ENCODE results near the gene TMEM147.
A peak's percentile ranks its signal among the peaks of the same experiment; 100 is the strongest.

TMEM147 gene

DNA sequence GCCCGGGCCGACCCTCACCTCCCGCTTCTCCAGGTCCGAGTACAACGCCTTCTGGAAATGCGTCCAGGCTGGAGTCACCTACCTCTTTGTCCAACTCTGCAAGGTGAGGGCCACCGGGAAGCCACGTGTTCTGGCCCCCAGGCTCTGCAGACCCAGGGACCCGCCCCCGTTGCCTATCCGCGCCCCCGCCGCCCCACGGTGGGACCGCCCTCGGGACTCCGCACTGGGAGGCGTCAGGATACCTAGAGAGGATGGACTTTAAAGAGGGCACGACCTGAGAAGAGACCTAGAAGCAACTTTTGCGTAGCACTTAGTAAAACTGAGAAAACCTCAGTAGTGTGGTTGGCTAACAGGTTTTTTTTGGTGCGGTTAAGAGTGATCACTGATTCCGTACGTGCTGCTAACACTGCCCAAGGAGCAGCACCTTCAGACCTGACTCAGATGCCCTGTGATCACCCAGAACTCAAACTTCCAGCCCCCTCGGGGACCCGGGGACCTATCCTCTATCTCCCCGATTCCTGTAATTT is 492 bp downstream of the TMEM147 start:
- peak in 11 of 58 donors; percentile 27 to 65 (median 55) for DNase-seq

DNA sequence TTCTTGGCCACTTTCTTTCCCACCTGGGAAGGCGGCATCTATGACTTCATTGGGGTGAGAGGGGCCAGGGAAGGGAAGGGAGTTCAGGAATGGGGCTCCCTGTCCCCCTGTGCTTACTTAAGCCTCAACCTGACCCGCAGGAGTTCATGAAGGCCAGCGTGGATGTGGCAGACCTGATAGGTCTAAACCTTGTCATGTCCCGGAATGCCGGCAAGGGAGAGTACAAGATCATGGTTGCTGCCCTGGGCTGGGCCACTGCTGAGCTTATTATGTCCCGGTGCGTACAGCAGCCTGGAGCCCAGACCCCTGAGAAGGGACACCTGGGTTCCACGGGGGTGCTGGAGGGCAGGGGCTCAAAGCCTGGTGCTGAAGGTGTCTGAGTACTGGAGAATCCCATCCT is 1.1 kb downstream of the TMEM147 start:
- no peak for DNase-seq

DNA sequence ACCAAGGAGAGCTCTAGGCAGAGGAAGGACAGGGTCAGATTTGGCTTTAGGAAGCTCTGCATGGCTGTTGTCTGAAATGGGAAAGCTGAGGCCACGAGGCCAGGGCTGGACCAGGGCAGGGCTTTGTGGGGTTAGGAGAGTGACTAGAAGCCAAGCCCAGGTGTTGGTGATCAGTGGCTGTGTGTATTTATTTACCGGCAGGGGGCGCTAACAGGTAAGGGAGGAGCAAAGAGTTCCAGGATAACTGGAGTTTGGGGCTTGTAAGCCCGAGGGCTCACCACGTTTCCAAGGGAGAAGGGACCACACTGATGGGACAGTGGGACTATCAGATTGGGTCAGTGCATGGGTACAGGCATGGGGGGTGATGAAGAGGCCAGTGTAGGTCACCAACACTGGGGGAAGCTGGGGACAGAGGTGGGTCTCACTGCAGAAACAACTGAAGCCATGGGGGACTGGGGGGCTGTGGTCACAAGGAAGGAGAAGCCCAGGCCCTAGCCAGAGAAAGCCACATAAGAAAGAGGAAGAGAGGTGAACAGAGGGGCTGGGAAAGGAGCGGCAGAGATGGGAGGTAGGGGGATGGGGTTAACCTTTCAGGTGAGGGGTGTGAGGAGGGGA is 3.9 kb downstream of the TMEM147 start:
- DNase-seq = peak in 24 of 58 donors; percentile 2 to 45 (median 16)

DNA sequence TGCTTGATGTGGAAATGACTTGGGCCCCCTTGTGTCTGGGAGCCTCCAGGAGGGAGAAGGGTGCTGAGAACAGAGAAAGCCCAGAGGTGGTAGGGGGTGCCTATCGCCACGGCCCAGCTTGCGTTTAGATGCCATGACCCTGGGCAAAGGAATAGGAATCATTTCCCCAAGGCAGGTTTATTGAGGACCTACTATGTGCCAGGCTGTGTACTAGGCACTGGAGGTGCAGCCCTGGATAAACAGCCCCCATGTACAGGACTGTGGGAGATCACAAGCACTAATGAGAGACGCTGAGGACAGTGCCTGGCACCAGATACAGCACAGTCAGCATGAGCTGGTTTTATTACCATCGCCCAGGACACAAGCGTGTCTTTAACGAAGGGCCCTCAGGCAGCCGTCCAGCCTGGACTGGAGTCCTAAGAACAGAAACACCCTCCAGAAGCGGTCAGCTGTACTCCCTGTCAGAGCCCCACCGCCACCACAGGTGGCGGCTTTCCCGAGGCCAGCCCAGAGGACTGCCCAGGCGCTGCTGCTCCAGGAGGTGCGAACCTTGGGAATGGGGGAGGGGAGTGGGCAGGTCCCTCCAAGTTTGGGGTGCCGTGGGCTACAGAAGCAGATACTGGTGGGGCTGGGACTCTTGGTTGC is 4.6 kb downstream of the TMEM147 start:
- peak in 1 of 58 donors; percentile 16 for DNase-seq

DNA sequence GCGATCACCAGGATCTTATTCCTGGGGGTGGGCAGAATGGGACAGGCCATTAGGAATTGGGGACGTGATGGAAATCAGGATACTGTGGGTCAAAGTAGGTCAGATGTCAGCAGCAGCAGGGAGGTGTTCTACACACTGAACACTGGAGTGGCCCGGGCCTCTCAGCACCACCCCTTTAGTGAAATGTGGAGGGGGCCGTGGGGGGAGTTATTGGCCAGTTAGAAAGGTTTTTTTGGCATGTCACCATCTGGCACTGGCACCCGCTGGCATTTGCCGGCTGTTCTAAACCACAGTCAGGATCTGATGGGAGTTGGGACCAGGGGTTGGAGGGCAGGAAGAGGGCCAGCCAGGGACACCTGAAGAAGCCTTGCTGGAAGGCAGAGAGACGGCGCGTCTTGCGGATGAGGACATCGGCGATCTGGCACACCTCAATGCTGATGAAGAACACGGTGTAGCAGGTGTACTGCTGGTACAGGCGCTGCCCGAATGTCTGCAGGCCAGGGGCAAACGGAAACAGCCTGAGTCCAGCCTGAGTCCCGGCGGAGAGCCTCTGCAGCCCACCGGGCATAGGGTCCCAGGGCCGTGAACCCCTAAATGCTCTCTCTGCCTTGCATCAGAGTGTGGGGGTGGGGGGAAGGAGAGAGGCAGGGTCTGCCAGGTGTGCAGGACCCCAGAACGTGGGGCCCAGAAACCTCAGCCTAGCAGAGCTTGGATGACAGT is 5.8 kb downstream of the TMEM147 start:
- no peak for DNase-seq

DNA sequence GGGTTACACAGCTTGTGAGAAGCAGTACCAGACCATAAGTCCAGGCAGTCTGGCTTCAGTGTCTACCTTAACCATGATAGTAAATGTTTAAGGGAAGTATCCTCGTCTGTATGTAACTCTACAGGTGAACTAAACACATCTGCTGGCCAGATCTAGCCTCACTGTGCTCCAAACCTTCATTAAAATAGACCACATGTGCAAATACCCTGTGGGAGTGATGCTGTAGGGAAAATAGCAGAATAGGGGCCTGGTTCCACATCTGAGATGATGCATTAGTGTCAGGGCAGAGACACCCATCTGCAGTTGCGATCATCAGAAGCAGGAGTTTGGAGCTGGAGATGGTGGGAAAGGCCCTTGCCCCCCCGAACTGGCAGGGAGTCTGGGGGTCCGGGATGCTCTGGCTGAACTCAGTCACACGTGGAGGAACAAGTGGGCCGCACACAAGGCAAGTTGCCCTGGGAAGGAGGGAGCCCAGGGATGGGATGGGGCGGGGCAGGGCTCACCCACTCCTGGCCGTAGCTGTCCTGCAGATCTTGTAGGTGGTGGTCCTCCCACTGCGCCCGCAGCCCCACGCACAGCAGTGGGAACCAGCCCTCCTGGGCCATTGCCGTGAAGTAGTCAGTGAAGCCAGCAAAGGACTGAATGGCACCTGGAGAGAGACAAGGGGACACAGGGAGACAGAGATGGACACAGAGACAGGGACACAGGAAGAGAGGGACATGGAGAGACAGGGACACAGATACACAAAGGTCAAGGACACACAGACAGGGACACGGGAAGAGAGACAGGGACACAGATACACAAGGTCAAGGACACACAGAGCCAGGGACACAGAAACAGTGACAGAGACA is 7.3 kb downstream of the TMEM147 start:
- no peak for DNase-seq

DNA sequence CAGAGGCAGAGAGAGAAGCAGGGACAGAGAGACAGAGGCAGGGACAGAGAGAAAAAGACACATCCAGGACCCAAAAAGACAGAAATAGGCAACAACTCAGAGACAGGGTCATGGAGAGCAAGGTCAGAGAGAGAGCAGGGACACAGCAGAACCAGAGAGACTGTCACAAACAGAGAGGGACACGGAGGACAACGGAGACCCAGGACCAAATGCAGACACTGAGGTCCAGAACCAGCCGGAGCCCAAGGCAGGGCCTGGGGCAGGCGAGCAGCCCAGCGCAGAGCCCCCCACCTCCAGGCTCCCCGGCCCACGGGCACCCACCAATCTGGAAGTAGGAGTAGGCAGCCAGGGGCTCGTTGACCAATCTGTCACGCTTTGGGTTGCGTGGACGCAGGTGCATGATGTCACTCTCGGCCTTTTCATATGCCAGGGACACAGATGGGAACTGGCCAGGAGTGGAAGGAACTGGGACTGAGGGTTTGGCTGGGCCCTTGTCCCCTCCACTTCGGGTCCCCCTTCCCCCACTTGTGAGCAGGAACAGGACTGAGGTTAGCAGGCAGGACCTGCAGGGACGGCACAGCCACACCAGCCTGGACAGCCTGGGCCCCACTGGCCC is 8.1 kb downstream of the TMEM147 start:
- DNase-seq = no peak

DNA sequence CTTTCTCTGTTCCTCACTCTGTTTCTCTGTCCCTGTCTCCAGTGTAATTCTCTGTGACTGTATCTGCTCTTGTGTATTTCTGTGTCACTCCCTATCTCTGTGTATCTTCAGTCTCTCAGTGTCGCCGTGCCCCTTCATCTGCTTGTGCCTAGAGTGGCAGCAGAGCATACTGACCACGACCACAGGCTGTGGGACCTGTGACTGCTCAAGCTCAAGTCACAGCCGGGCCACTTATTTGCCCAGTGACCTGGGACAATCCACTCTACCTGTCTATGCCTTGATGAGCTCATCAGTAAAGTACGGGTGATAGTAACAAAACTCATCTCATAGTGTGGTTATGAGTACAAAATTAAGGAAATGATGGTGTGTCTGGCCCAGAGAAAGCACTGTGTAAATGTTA is 8.7 kb downstream of the TMEM147 start:
- DNase-seq = no peak

DNA sequence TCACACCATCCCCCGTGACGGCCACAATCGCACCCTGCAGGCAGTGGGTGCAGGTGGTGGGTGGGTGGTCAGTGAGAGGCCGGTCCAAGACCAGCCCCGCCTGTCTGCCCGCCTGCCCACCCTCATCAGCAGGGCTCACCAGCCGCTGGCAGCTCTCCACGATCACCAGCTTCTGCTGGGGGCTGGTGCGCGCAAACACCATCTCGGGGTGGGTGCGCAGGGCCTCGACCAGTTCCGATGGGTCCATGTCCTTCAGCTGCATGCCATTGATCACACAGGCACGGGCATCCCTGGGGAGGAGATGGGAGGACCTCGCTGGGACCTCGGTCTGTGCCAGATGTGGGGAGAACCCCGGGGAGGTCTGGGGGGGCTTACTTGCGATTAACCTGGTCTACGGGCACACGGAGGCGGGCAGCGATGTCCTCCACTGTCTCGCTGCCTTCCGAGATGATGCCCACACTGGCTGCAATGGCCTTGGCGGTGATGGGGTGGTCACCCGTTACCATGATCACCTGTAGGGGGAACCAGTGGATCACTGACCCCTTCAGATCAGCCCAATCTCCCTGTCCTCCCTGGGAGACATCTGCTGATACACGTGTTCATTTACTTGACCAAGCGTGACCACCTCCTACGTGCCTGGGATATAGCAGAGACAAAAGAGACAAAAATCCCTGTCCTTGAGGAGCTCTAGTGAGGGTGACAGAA is 10.0 kb downstream of the TMEM147 start:
- DNase-seq = no peak

DNA sequence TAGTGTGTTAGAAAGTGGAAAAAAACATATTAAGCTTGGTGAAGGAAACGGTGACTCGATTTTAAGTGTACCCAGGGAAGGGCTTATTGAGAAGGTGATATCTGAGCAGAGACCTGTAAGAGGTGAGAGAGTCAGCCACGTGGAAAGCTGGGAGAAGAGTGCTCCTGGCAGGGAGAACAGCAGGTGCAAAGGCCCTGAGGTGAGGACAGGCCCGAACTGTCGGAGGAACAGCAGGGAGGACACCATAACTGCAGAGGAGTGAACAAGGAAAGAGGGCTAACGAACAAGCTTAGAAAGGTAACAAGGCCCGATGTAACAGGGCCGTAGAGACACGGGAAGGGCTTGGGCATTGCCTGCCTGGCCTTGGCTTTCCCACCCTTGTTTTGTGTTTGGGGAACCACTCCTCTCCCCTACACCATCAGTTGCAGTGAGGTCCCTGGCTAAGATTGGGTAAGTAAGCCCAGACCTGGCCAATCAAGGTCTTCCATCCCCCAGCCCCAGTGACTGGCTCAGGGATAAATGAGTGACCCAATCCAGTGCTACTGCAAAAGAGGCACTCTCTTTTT is 10.7 kb downstream of the TMEM147 start:
- no peak for DNase-seq

DNA sequence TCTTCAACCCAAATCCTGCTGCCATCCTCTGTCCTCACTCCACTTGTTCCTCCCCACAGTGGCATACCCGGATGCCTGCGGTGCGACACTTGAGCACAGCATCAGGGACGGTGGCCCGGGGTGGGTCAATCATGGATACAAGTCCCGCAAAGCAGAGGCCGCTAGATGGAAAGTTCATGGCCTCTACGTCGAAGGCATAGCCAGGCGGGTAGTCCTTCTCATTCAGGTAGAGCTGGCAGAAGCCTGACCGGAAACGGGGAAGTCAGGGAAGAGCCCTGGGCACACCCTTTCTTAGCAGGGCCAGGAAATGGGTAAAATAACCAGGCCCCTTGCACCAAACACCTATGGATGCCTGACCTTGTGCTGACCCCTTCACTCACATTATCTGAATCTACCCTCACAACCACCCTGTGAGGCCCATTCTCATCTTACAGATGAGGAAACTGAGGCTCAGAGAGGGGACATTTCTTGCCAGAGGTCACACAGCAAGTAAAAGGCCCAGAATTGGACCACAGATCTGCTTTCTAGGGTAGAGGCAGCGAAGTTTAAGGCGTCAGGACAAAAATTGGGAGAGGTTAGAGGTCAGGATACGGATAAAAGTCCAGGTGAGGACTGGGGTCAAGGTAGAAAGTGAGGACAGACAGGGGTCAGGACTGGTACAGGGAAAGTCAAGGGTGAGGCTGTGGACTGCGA is 11.6 kb downstream of the TMEM147 start:
- no peak for DNase-seq

DNA sequence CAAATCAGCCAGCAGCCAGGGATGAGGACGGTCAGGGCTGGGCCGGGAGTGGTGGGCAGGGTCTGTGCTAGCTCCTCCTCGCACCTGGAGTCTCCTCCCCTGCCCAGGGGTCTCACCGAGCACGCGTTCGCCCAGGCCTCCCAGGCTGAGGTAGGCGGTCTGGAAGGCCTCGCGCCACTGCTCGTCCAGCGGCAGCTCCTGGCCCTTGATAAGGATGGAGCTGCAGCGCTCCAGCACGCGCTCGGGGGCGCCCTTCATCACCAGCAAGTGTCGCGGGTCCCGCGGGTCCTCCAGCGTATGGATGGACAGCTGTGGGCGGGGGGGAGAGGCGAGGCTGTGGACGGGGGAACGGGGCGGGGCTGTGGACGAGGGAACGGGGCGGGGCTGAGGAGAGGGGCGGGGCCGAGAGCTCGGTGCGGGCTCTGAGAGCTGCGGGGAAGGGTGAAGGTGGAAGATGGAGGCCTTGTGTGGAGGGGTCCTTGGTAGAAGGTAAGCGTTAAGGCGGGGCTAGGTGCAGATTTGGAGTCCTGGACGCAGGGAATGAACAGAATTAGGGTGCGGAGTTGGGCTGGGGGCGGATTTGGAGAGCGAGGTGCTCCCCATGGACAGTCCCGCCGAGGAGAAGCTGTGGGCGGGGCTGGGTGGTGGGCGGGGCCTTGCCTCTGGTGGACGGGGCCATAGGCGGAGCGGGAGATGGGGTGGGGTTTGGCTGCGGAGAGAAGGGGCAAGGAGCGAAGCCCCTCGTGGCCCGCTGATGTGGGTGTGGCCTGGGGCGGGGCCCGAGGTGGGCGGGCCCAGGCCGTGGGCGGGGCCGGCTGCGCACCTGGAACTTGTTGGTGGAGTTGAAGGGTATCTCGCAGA is 12.3 kb downstream of the TMEM147 start:
- peak in 12 of 58 donors; percentile 4 to 67 (median 14) for DNase-seq

DNA sequence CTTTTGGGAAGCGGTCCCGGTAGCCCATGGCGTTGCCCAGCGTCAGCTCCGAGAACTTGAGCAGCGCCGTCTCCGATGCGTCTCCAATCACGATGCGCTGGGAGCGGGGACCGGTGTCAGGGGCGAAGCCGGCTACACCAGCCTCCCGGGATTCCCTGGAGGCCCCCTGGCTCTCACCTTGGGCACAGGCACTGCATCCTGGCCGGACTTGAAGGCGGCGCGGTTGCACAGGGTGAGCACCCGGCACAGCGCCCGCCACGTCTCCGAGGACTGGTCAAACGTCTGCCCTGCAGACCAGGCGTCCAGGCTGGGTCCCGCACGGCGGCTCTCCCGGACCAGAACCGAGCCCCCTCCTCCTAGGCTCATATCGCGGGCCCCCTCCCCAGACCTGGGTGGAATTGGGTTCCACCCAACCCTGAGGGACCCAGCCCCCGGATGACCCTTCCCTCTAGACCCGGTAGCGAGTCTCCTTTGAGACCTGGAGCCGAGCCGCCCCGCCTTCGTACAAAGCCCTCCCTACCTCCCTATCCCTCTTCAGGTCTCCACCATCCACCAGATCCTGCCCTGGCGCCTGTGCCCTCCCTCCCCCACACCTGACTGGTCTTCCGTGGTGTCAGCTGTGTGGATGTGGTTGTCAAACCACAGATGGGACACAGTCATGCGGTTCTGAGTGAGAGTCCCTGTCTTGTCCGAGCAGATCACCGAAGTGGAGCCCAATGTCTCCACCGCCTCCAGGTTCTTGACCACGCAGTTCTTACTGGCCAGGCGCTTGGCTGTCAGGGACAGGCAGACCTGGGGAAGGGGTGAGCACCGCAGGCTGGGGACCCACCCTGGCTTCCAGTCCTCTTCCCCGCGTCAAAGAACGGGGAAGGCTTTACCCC is 13.2 kb downstream of the TMEM147 start:
- DNase-seq = no peak

DNA sequence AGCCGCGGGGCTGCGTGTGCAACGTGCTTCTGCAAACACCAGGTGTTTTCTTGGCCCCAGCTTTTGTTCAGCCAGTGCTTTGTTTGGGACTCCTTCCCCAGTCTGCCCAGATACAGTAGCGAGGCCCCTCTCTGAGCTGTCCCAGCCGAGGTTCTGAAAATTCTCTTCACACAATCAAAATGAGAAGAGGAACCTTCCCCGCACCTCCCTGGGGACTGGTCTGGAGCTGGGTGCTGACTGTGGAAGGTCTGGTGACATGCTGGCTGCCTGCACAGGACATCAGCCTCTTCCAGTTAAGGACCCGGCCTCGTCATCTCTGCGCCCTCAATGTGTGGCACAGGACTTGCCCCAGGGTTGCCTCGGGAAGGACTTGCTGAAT is 13.8 kb downstream of the TMEM147 start:
- no peak for DNase-seq

DNA sequence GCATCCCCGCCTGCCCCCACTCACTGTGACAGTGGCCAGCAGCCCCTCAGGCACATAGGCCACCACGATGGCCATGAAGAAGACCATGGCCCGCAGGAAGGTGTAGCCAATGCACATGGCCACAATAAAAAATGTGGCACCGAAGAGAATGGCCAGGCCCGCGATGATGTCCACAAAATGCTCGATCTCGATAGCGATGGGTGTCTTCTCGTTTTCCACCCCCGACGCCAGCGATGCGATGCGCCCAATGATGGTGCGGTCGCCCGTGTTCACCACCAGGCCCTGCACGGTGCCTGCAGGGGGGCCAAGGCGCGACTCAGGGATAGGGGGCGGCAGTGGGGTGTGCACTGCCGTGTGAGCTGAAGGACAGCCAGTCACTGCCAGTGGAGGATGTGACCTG is 14.4 kb downstream of the TMEM147 start:
- no peak for DNase-seq

DNA sequence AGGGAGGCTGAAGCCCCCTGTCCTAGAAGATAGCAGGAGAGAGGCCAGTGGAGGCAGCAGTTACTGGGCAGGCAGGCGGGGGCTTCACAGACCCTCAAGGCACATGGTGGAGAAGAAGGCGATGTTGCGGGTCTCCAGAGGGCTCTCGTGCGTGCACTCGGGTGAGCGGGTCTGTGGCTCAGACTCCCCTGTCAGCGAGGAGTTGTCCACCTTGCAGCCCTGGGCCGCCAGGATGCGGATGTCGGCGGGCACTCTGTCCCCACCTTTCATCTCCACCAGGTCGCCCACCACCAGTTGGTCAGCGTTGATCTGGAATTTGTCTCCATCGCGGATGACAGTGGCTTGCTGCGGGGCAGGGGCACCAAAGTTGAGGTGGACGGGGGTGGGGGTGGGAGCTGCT is 14.8 kb downstream of the TMEM147 start:
- DNase-seq = no peak

DNA sequence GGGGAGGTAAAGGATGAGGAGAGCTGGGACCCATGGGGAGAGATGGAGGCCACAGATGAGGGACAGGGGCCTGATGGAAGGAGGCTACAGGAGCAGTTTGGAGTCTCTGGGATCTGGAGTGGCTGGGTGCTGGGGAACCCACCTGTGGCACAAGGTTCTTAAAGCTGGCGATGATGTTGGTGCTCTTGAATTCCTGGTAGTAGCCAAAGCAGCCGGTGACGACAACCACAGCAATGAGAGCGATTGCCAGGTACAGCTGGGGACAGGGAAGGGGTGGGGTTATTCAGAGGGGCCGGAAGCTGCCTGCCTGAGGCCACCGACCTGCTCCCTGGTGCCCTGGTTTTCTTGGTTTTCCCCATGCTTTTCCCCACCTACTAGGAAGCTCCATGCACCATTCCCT is 15.3 kb downstream of the TMEM147 start:
- no peak for DNase-seq
